ENCODE measurements around the gene ACSL3.

- TF ChIP-seq EZH2phosphoT487 (IDR thresholded peaks at IDR 0.05; ENCODE audit: insufficient read depth, low read depth): no peak
- no peak for TF ChIP-seq EZH2 (IDR thresholded peaks at IDR 0.05; ENCODE audit: insufficient read depth, poor library complexity, severe bottlenecking)
Observed at GRCh38 chr2:222878877-222879603, 18.2 kb downstream of the ACSL3 start.

Data from GM23248 (cell line).